ENCODE data around the gene CYP4F22. TPM values are rescaled to one million over a fixed set of nuclear protein-coding genes. Genes with fewer than 3 reads are reported as not detected.
A peak's percentile ranks its signal among the peaks of the same experiment; 100 is the strongest.
"Not testable (repeated sequence)": the region's sequence is repeated elsewhere in the genome, so short reads cannot be mapped to it uniquely, and the experiment has no call there.

The CYP4F22 gene
- total and polyA plus RNA-seq, 2 experiments from 2014 or later: not detected

GRCh38 chr19:15529774-15530372 lies 21.5 kb downstream of the CYP4F22 start:
- no peaks in the 10 kb centered on the region for H3F3A ChIP-seq (ENCODE audit: insufficient read depth)
- H4K20me1 ChIP-seq (ENCODE audit: insufficient read depth): no peaks in the 10 kb centered on the region
- no peak for DNase-seq
- WGBS, 2 experiments (ENCODE audit: low coverage in 1 of 2, low lambda C conversion rate in 2 of 2, missing lambda C conversion rate in 2 of 2): 15 to 16% methylated on average over 8 of the region's 8 CpGs
- no peaks in the 10 kb centered on the region for H3K27me3 ChIP-seq (replicated peaks; ENCODE audit: insufficient read depth)
- H2AFZ ChIP-seq: no peak overlapping the region
- H3K4me3 ChIP-seq: no peak overlapping the region
- no peak overlapping the region for H3K27ac ChIP-seq
- H3K9me2 ChIP-seq (ENCODE audit: insufficient read depth): no peaks in the 10 kb centered on the region
- no peaks in the 10 kb centered on the region for H3K79me2 ChIP-seq (ENCODE audit: insufficient read depth)
- H3K9ac ChIP-seq: no peak overlapping the region
- TF ChIP-seq EZH2 (IDR thresholded peaks at IDR 0.05; ENCODE audit: insufficient read depth, poor library complexity, severe bottlenecking): no peak
- TF ChIP-seq EZH2phosphoT487 (IDR thresholded peaks at IDR 0.05; ENCODE audit: insufficient read depth, low read depth): no peak
- H3K9me3 ChIP-seq (ENCODE audit: low read depth): no peaks in the 10 kb centered on the region
- no peak overlapping the region for H3K4me2 ChIP-seq (ENCODE audit: unreplicated experiment)
- no peaks in the 10 kb centered on the region for H3K36me3 ChIP-seq (ENCODE audit: low read depth)
- in situ Hi-C loops (cut with MboI): no loop called here
- H3K4me1 ChIP-seq (ENCODE audit: insufficient read depth): no peaks in the 10 kb centered on the region

GRCh38 chr19:15532779-15533521 lies 24.6 kb downstream of the CYP4F22 start:
- Histone ChIP-seq H3K9ac (no peak overlapping the region), H3K4me3 (no peak overlapping the region), H2AFZ (no peak overlapping the region), H3K9me3 (ENCODE audit: low read depth) (no peaks in the 10 kb centered on the region), H3K27me3 (replicated peaks; ENCODE audit: insufficient read depth) (no peaks in the 10 kb centered on the region), H3K9me2 (ENCODE audit: insufficient read depth) (no peaks in the 10 kb centered on the region), H3K36me3 (ENCODE audit: low read depth) (no peaks in the 10 kb centered on the region), H3F3A (ENCODE audit: insufficient read depth) (no peaks in the 10 kb centered on the region), H3K27ac (no peak overlapping the region), H3K4me1 (ENCODE audit: insufficient read depth) (no peaks in the 10 kb centered on the region), H3K4me2 (ENCODE audit: unreplicated experiment) (no peak overlapping the region), H3K79me2 (ENCODE audit: insufficient read depth) (no peaks in the 10 kb centered on the region), H4K20me1 (ENCODE audit: insufficient read depth) (no peaks in the 10 kb centered on the region)
- TF ChIP-seq EZH2 (IDR thresholded peaks at IDR 0.05; ENCODE audit: insufficient read depth, poor library complexity, severe bottlenecking) (no peak), EZH2phosphoT487 (IDR thresholded peaks at IDR 0.05; ENCODE audit: insufficient read depth, low read depth) (no peak)
- WGBS, 2 experiments (ENCODE audit: low coverage in 1 of 2, low lambda C conversion rate in 2 of 2, missing lambda C conversion rate in 2 of 2): 3 to 14% methylated on average over 2 of the region's 2 CpGs
- in situ Hi-C loops (cut with MboI): no loop called here
- peak; percentile 58 for DNase-seq

- H3K4me2 ChIP-seq (ENCODE audit: unreplicated experiment); H3F3A ChIP-seq (ENCODE audit: insufficient read depth); H2AFZ ChIP-seq; H3K27me3 ChIP-seq (replicated peaks; ENCODE audit: insufficient read depth); H3K4me1 ChIP-seq (ENCODE audit: insufficient read depth); H3K9me2 ChIP-seq (ENCODE audit: insufficient read depth); H3K9ac ChIP-seq; H3K27ac ChIP-seq; DNase-seq; H3K9me3 ChIP-seq (ENCODE audit: low read depth); H3K79me2 ChIP-seq (ENCODE audit: insufficient read depth); H3K36me3 ChIP-seq (ENCODE audit: low read depth); H4K20me1 ChIP-seq (ENCODE audit: insufficient read depth); H3K4me3 ChIP-seq; in situ Hi-C loops (cut with MboI): not testable (repeated sequence)
- 16 to 17% methylated on average over 4 of the region's 4 CpGs for WGBS, 2 experiments (ENCODE audit: low coverage in 1 of 2, low lambda C conversion rate in 2 of 2, missing lambda C conversion rate in 2 of 2)
Measured at GRCh38 chr19:15533522-15533830, 25.2 kb downstream of the CYP4F22 start.

DNA sequence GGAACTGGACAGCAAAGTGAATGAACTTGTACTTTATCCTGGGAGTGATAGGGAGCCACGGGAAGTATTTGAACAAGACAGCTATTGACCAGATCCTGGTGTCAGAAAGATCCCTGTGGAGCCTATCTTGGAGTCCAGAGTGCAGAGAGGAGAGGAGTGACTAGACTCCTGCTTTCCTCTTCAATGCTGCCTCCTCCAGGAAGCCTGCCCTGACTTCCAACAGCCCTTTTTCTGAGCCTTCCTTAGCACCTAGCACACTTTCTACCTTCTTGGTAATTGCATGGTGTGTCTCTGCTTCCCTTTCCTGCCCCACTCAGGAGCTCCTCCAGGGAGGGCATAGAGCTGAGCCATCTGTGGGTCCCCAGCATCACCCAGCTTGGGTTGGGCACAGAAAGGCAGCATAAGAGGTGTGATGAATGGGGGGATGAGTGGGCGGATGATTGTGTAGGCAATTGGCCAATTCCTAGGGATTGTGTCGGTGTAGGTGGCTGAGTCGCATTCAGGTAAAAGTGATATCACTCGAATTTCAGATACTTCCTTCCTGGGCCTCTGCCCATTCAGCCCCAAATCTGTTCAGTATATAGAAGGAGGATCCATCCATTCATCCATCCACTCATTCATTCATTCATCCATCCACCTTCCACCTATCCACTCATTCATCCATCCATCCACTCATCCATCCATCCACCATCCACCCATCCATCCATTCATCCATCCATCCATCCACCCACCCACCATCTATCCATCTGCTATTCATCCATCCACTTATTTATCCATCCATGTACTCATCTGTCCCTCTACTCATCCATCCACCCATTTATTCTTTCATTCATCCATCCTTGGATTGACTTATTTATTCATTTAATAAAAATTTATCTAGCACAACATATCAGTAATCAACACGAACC lies 26.9 kb downstream of the CYP4F22 start:
- in situ Hi-C loops (cut with MboI): no loop called here
- no peaks in the 10 kb centered on the region for H3K79me2 ChIP-seq (ENCODE audit: insufficient read depth)
- H3F3A ChIP-seq (ENCODE audit: insufficient read depth): no peaks in the 10 kb centered on the region
- H3K36me3 ChIP-seq (ENCODE audit: low read depth): no peaks in the 10 kb centered on the region
- no peaks in the 10 kb centered on the region for H4K20me1 ChIP-seq (ENCODE audit: insufficient read depth)
- H3K9me3 ChIP-seq (ENCODE audit: low read depth): no peaks in the 10 kb centered on the region
- H3K4me3 ChIP-seq: no peak overlapping the region
- no peak for TF ChIP-seq EZH2phosphoT487 (IDR thresholded peaks at IDR 0.05; ENCODE audit: insufficient read depth, low read depth)
- TF ChIP-seq EZH2 (IDR thresholded peaks at IDR 0.05; ENCODE audit: insufficient read depth, poor library complexity, severe bottlenecking): no peak
- no peaks in the 10 kb centered on the region for H3K4me1 ChIP-seq (ENCODE audit: insufficient read depth)
- no peak overlapping the region for H3K9ac ChIP-seq
- H3K27ac ChIP-seq: no peak overlapping the region
- WGBS, 2 experiments (ENCODE audit: low coverage in 1 of 2, low lambda C conversion rate in 2 of 2, missing lambda C conversion rate in 2 of 2): 29 to 35% methylated on average over 6 of the region's 6 CpGs
- DNase-seq: no peak
- H2AFZ ChIP-seq: no peak overlapping the region
- no peak overlapping the region for H3K4me2 ChIP-seq (ENCODE audit: unreplicated experiment)
- no peaks in the 10 kb centered on the region for H3K9me2 ChIP-seq (ENCODE audit: insufficient read depth)
- H3K27me3 ChIP-seq (replicated peaks; ENCODE audit: insufficient read depth): no peaks in the 10 kb centered on the region

Data from GM23248 (cell line).